Measurements from ENCODE around the gene NEDD4.

Gene NEDD4

DNA sequence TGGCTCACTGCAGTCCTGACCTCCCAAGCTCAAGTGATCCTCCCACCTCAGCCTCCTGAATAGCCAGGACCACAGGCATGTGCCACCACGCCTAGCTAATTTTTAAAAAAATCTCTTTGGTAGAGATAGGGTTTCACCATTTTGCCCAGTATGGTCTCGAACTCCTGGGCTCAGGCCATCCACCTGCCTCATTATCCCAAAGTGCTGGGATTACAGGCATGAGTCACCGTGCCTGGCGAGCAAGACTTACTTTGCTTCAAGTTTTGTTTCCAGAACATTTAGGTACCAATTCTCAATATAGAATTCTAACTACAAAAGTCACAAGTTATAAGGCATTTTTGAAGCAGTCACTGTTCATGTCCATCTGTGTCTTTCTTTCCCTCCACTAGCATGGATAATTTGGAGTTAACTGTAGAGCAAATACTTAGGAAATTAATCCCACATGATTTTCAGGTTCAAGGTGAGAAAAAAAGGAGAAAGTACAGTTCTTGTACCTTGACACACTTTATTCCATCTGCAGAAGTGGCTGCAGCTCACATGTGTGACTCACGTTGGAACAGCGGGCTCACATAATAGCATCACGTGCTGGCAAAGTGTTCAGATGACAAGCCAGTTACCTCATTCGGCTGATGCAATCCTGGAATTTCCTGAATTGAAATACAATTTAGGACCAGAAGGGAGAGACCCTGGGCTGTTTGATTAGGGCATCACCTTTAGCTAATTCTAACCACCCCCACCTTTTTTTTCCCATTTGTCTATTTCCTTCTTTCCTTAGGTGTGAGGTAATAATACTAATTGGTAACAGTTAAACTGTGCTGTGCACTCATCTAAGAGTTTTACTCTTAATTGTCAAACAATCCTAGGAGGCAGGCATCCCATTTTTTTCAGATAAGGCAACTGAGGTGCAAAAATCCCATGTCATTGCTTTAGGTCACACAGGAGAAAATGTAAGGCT, 46.9 kb upstream of the NEDD4 start (continued):
- TF ChIP-seq REST (tag by site-specific recombination; IDR thresholded peaks at IDR 0.05) (no peak), ZNF791 (tag by site-specific recombination; IDR thresholded peaks at IDR 0.05) (no peak), ZNF223 (tag by site-specific recombination; IDR thresholded peaks at IDR 0.05) (no peak), ZBTB8A (tag by site-specific recombination; IDR thresholded peaks at IDR 0.05) (0 out of 2 replicates have a peak, but pooled peaks have one; percentile 31), ZBTB1 (tag by site-specific recombination; IDR thresholded peaks at IDR 0.05) (no peak), ZSCAN23 (tag by site-specific recombination; IDR thresholded peaks at IDR 0.05) (peak; percentile 75; the same call in 1 of the 2 replicates), RBAK (tag by site-specific recombination; IDR thresholded peaks at IDR 0.05) (no peak), ZNF510 (tag by site-specific recombination; IDR thresholded peaks at IDR 0.05; ENCODE audit: insufficient replicate concordance) (no peak), ZNF692 (tag by site-specific recombination; IDR thresholded peaks at IDR 0.05) (peak; percentile 66), ZNF324 (tag by site-specific recombination; IDR thresholded peaks at IDR 0.05) (peak; percentile 77; the same call in 1 of the 2 replicates), ZNF521 (tag by site-specific recombination; IDR thresholded peaks at IDR 0.05) (no peak), EGR2 (tag by site-specific recombination; IDR thresholded peaks at IDR 0.05; ENCODE audit: low read depth) (no peak), ZNF48 (tag by site-specific recombination; IDR thresholded peaks at IDR 0.05) (no peak), KLF10 (tag by site-specific recombination; IDR thresholded peaks at IDR 0.05) (peak; percentile 74), FEZF1 (tag by site-specific recombination; IDR thresholded peaks at IDR 0.05) (peak; percentile 82), ZNF777 (tag by site-specific recombination; IDR thresholded peaks at IDR 0.05; ENCODE audit: borderline replicate concordance) (no peak), ZNF274 (IDR thresholded peaks at IDR 0.05; ENCODE audit: low read length) (no peak), ZNF274 (tag by site-specific recombination; IDR thresholded peaks at IDR 0.05; ENCODE audit: borderline replicate concordance) (no peak), ZNF16 (tag by site-specific recombination; IDR thresholded peaks at IDR 0.05; ENCODE audit: low read depth) (no peak), ZNF37A (tag by site-specific recombination; IDR thresholded peaks at IDR 0.05) (no peak), ZNF654 (tag by site-specific recombination; IDR thresholded peaks at IDR 0.05; ENCODE audit: low read depth) (no peak), ZNF548 (tag by site-specific recombination; IDR thresholded peaks at IDR 0.05) (no peak), ZNF416 (tag by site-specific recombination; IDR thresholded peaks at IDR 0.05) (no peak), ZXDB (tag by site-specific recombination; IDR thresholded peaks at IDR 0.05) (peak; percentile 63), ZNF624 (tag by site-specific recombination; IDR thresholded peaks at IDR 0.05) (no peak), ZNF311 (tag by site-specific recombination; IDR thresholded peaks at IDR 0.05; ENCODE audit: borderline replicate concordance) (no peak)
- TF ChIP-seq, protein P1, sequence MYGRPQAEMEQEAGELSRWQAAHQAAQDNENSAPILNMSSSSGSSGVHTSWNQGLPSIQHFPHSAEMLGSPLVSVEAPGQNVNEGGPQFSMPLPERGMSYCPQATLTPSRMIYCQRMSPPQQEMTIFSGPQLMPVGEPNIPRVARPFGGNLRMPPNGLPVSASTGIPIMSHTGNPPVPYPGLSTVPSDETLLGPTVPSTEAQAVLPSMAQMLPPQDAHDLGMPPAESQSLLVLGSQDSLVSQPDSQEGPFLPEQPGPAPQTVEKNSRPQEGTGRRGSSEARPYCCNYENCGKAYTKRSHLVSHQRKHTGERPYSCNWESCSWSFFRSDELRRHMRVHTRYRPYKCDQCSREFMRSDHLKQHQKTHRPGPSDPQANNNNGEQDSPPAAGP (tag by site-specific recombination; IDR thresholded peaks at IDR 0.05) = peak; percentile 80
- TF ChIP-seq, protein P2, sequence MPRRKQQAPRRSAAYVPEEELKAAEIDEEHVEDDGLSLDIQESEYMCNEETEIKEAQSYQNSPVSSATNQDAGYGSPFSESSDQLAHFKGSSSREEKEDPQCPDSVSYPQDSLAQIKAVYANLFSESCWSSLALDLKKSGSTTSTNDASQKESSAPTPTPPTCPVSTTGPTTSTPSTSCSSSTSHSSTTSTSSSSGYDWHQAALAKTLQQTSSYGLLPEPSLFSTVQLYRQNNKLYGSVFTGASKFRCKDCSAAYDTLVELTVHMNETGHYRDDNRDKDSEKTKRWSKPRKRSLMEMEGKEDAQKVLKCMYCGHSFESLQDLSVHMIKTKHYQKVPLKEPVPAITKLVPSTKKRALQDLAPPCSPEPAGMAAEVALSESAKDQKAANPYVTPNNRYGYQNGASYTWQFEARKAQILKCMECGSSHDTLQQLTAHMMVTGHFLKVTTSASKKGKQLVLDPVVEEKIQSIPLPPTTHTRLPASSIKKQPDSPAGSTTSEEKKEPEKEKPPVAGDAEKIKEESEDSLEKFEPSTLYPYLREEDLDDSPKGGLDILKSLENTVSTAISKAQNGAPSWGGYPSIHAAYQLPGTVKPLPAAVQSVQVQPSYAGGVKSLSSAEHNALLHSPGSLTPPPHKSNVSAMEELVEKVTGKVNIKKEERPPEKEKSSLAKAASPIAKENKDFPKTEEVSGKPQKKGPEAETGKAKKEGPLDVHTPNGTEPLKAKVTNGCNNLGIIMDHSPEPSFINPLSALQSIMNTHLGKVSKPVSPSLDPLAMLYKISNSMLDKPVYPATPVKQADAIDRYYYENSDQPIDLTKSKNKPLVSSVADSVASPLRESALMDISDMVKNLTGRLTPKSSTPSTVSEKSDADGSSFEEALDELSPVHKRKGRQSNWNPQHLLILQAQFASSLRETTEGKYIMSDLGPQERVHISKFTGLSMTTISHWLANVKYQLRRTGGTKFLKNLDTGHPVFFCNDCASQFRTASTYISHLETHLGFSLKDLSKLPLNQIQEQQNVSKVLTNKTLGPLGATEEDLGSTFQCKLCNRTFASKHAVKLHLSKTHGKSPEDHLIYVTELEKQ (tag by site-specific recombination; IDR thresholded peaks at IDR 0.05; ENCODE audit: borderline replicate concordance) = peak; percentile 74; the same call in 1 of the 2 replicates
- TF ChIP-seq, protein P3, sequence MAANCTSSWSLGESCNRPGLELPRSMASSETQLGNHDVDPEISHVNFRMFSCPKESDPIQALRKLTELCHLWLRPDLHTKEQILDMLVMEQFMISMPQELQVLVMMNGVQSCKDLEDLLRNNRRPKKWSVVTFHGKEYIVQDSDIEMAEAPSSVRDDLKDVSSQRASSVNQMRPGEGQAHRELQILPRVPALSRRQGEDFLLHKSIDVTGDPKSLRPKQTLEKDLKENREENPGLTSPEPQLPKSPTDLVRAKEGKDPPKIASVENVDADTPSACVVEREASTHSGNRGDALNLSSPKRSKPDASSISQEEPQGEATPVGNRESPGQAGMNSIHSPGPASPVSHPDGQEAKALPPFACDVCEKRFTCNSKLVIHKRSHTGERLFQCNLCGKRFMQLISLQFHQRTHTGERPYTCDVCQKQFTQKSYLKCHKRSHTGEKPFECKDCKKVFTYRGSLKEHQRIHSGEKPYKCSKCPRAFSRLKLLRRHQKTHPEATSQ (tag by site-specific recombination; IDR thresholded peaks at IDR 0.05) = no peak
